ENCODE data around the gene CA14. TPM values are rescaled to one million over a fixed set of nuclear protein-coding genes. Genes with fewer than 3 reads are reported as not detected.

The CA14 gene
- total and polyA plus RNA-seq, 2 of the 4 experiments (the other 2 are of a cell fraction): not detected

DNA sequence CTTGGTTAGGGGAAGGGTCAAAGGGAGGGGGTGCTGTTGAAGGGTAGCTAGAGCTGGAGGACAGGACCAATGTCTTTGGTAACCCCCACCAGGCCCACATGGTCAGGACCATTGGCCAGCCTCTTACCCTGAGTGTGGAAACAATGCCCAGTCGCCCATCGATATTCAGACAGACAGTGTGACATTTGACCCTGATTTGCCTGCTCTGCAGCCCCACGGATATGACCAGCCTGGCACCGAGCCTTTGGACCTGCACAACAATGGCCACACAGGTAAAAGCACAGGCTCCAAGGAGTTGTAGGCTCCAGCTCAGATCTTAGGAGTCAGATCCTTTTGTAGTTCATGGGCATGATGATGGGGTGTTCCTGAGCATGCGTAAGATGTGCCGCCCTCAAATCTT lies 3.8 kb downstream of the CA14 start:
- dilution Hi-C loops (cut with HindIII; ENCODE audit: low sequenced_read_pairs, unreplicated experiment): no loop called here
- H3K9me3 ChIP-seq (ENCODE audit: control insufficient read depth, insufficient read depth, low read length): no peaks in the 10 kb centered on the region
- POLR2A ChIA-PET (ENCODE audit: unreplicated experiment): interaction anchor here (0.7 to 1.2 kb wide), 2 partner anchors 9 to 20 kb away, joined by 5 to 15 read pairs; no protein-coding TSS in a partner anchor
- H4K8ac ChIP-seq (ENCODE audit: low read depth in 2 of 2, low read length in 2 of 2): no peak overlapping the region
- H2AK9ac ChIP-seq (replicated peaks; ENCODE audit: low read depth, low read length, poor library complexity): peak overlapping the region; percentile 26
- TF ChIP-seq, protein P1, sequence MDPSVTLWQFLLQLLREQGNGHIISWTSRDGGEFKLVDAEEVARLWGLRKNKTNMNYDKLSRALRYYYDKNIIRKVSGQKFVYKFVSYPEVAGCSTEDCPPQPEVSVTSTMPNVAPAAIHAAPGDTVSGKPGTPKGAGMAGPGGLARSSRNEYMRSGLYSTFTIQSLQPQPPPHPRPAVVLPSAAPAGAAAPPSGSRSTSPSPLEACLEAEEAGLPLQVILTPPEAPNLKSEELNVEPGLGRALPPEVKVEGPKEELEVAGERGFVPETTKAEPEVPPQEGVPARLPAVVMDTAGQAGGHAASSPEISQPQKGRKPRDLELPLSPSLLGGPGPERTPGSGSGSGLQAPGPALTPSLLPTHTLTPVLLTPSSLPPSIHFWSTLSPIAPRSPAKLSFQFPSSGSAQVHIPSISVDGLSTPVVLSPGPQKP (IDR thresholded peaks at IDR 0.05; ENCODE audit: borderline replicate concordance, low read depth, low read length): no peak
- TF ChIP-seq CHD1 (IDR thresholded peaks at IDR 0.05; ENCODE audit: low read depth, low read length) (no peak), RAD21 (IDR thresholded peaks at IDR 0.05; ENCODE audit: low read length) (no peak), FOS (IDR thresholded peaks at IDR 0.05; ENCODE audit: low read depth, low read length) (no peak), SMC3 (IDR thresholded peaks at IDR 0.05; ENCODE audit: low read depth, low read length) (no peak), RFX5 (IDR thresholded peaks at IDR 0.05; ENCODE audit: low read depth, low read length) (no peak), NFE2L2 (IDR thresholded peaks at IDR 0.05; ENCODE audit: low read depth, low read length) (no peak), BHLHE40 (IDR thresholded peaks at IDR 0.05; ENCODE audit: low read depth, low read length) (no peak), MAZ (IDR thresholded peaks at IDR 0.05; ENCODE audit: borderline replicate concordance, low read depth, low read length) (no peak), RCOR1 (IDR thresholded peaks at IDR 0.05; ENCODE audit: insufficient replicate concordance, low read length) (no peak), CEBPB (IDR thresholded peaks at IDR 0.05; ENCODE audit: low read depth, low read length) (no peak), MXI1 (IDR thresholded peaks at IDR 0.05; ENCODE audit: borderline replicate concordance, low read depth, low read length) (no peak), POLR2A (IDR thresholded peaks at IDR 0.05; ENCODE audit: low read depth, low read length) (no peak)
- TF ChIP-seq, protein P2, sequence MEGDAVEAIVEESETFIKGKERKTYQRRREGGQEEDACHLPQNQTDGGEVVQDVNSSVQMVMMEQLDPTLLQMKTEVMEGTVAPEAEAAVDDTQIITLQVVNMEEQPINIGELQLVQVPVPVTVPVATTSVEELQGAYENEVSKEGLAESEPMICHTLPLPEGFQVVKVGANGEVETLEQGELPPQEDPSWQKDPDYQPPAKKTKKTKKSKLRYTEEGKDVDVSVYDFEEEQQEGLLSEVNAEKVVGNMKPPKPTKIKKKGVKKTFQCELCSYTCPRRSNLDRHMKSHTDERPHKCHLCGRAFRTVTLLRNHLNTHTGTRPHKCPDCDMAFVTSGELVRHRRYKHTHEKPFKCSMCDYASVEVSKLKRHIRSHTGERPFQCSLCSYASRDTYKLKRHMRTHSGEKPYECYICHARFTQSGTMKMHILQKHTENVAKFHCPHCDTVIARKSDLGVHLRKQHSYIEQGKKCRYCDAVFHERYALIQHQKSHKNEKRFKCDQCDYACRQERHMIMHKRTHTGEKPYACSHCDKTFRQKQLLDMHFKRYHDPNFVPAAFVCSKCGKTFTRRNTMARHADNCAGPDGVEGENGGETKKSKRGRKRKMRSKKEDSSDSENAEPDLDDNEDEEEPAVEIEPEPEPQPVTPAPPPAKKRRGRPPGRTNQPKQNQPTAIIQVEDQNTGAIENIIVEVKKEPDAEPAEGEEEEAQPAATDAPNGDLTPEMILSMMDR (conservative IDR thresholded peaks at IDR 0.05; ENCODE audit: low read depth, low read length): no peak
- H3K36me3 ChIP-seq (ENCODE audit: control insufficient read depth, insufficient read depth, low read length): peaks cover 15% of the 10 kb centered on the region
- CTCF ChIA-PET: interaction anchor here (0.5 kb wide), 1 partner anchor 719 kb away, joined by 3 read pairs; no protein-coding TSS in a partner anchor
- no peak overlapping the region for H2BK120ac ChIP-seq (ENCODE audit: low read depth, low read length)
- H3K4me3 ChIP-seq (ENCODE audit: insufficient read depth, low read depth, low read length): no peak overlapping the region
- H3K4me1 ChIP-seq (ENCODE audit: control insufficient read depth, insufficient read depth, low read length): peaks cover 20% of the 10 kb centered on the region
- no peak overlapping the region for H3K23ac ChIP-seq (ENCODE audit: low read depth, low read length)
- H4K5ac ChIP-seq (ENCODE audit: low read depth, low read length): no peak overlapping the region
- H2BK5ac ChIP-seq (ENCODE audit: low read depth, low read length, poor library complexity, severe bottlenecking): no peak overlapping the region
- H3K9me1 ChIP-seq (ENCODE audit: insufficient read depth, low read length): peaks cover 3% of the 10 kb centered on the region; the same call in 1 of the 2 replicates
- no peak overlapping the region for H2AFZ ChIP-seq (replicated peaks; ENCODE audit: low read length, poor library complexity)
- H2AK5ac ChIP-seq (ENCODE audit: low read depth, low read length): no peak overlapping the region
- H3K14ac ChIP-seq (replicated peaks; ENCODE audit: low read depth, low read length): no peak overlapping the region
- H3K56ac ChIP-seq (ENCODE audit: extremely low read depth, insufficient read depth, low read length): no peak overlapping the region
- intact Hi-C loops (cut with micrococcal nuclease): no loop called here
- no peak overlapping the region for H3K4me2 ChIP-seq (ENCODE audit: low read depth, low read length)
- no peak overlapping the region for H3K4ac ChIP-seq (ENCODE audit: low read depth, low read length)
- H3K9ac ChIP-seq (ENCODE audit: low read depth, low read length): no peak overlapping the region
- H3K27ac ChIP-seq (ENCODE audit: insufficient read depth, low read length): no peak overlapping the region
- in situ Hi-C loops (cut with MboI; ENCODE audit: low sequenced_read_pairs): loop anchor here (10.0 kb wide), 1 partner anchor 293 kb away; no protein-coding TSS in a partner anchor
- H4K91ac ChIP-seq (ENCODE audit: insufficient read depth, low read depth, low read length): no peak overlapping the region
- no TSS peak for BruUV-seq (replicated peaks)
- WGBS, 2 experiments (ENCODE audit: extremely low coverage in 2 of 2, insufficient read length in 1 of 2): 73% methylated on average over 3 of the region's 6 CpGs; no CpG with 5 or more reads in 1 of the 2 experiments
- H3K18ac ChIP-seq (ENCODE audit: low read depth, low read length): no peak overlapping the region
- no peaks in the 10 kb centered on the region for H3K27me3 ChIP-seq (ENCODE audit: control insufficient read depth, insufficient read depth, low read length)
- H3K79me1 ChIP-seq (ENCODE audit: low read depth in 1 of 2, low read length in 2 of 2): peaks cover under 1 to 10% of the 10 kb centered on the region in 2 experiments; a peak in 2 of 4 replicates
- DNase-seq: no peak
- ATAC-seq (ENCODE audit: low read depth): no peak
- no peaks in the 10 kb centered on the region for H4K20me1 ChIP-seq (ENCODE audit: insufficient read depth, low read length)
- no peak overlapping the region for H2BK15ac ChIP-seq (ENCODE audit: low read depth, low read length)
- no peak overlapping the region for H2BK20ac ChIP-seq (ENCODE audit: low read depth, low read length)
